PC-9 (cell line): ENCODE data around the gene ALDOB.

Experiments
- CTCF ChIP-seq: fragments of 200-600 bp; sonication (generic); conservative IDR thresholded peaks from 2 replicates; pipeline ENCODE4 v1.6.1; 2017; ENCODE audit warnings: mixed run types, antibody characterized with exemption, mild to moderate bottlenecking, moderate library complexity
- EZH2 ChIP-seq: fragments of 200-600 bp; sonication (generic); IDR thresholded peaks from 2 replicates; pipeline ENCODE4 v1.8.0; 2017; ENCODE audit warnings: antibody characterized with exemption, low read depth

GRCh38 chr9:101419863-101420262 lies 15.7 kb downstream of the ALDOB start:
- TF ChIP-seq EZH2 (no peak), CTCF (no peak)
